ENCODE results near the gene GHR.

Gene GHR

GRCh38 chr5:42689391-42689790, 266.2 kb downstream of the GHR start:
- no peak overlapping the region for H3K27ac ChIP-seq (ENCODE audit: poor library complexity, severe bottlenecking)
- ATAC-seq (ENCODE audit: low read depth) (no peak), DNase-seq (ENCODE audit: low spot score) (no peak)
- H3K4me1 ChIP-seq (ENCODE audit: insufficient read depth, poor library complexity, severe bottlenecking), result no peaks in the 10 kb centered on the region
- no peaks in the 10 kb centered on the region for H3K9me3 ChIP-seq (ENCODE audit: severe bottlenecking)
- TF ChIP-seq CTCF (IDR thresholded peaks at IDR 0.05; ENCODE audit: poor library complexity, severe bottlenecking), result no peak
- no peaks in the 10 kb centered on the region for H3K27me3 ChIP-seq (ENCODE audit: insufficient read depth, poor library complexity, severe bottlenecking)
- H3K36me3 ChIP-seq (ENCODE audit: low read depth), result no peaks in the 10 kb centered on the region
- no peak overlapping the region for H3K4me3 ChIP-seq (ENCODE audit: severe bottlenecking)

GRCh38 chr5:42691413-42691937, 268.2 kb downstream of the GHR start:
- DNase-seq (ENCODE audit: low spot score) (no peak), ATAC-seq (ENCODE audit: low read depth) (peak; percentile 43)
- Histone ChIP-seq H3K27me3 (ENCODE audit: insufficient read depth, poor library complexity, severe bottlenecking) (no peaks in the 10 kb centered on the region), H3K27ac (ENCODE audit: poor library complexity, severe bottlenecking) (no peak overlapping the region), H3K9me3 (ENCODE audit: severe bottlenecking) (no peaks in the 10 kb centered on the region), H3K4me3 (ENCODE audit: severe bottlenecking) (no peak overlapping the region), H3K4me1 (ENCODE audit: insufficient read depth, poor library complexity, severe bottlenecking) (no peaks in the 10 kb centered on the region), H3K36me3 (ENCODE audit: low read depth) (no peaks in the 10 kb centered on the region)
- TF ChIP-seq CTCF (IDR thresholded peaks at IDR 0.05; ENCODE audit: poor library complexity, severe bottlenecking), result no peak

- Histone ChIP-seq H3K36me3 (ENCODE audit: low read depth) (no peaks in the 10 kb centered on the region), H3K27me3 (ENCODE audit: insufficient read depth, poor library complexity, severe bottlenecking) (no peaks in the 10 kb centered on the region), H3K4me3 (ENCODE audit: severe bottlenecking) (no peak overlapping the region), H3K9me3 (ENCODE audit: severe bottlenecking) (no peaks in the 10 kb centered on the region), H3K27ac (ENCODE audit: poor library complexity, severe bottlenecking) (no peak overlapping the region), H3K4me1 (ENCODE audit: insufficient read depth, poor library complexity, severe bottlenecking) (no peaks in the 10 kb centered on the region)
- ATAC-seq (ENCODE audit: low read depth) (no peak), DNase-seq (ENCODE audit: low spot score) (no peak)
- TF ChIP-seq CTCF (IDR thresholded peaks at IDR 0.05; ENCODE audit: poor library complexity, severe bottlenecking), result no peak
Measured at GRCh38 chr5:42701351-42702059, 278.3 kb downstream of the GHR start.

DNA sequence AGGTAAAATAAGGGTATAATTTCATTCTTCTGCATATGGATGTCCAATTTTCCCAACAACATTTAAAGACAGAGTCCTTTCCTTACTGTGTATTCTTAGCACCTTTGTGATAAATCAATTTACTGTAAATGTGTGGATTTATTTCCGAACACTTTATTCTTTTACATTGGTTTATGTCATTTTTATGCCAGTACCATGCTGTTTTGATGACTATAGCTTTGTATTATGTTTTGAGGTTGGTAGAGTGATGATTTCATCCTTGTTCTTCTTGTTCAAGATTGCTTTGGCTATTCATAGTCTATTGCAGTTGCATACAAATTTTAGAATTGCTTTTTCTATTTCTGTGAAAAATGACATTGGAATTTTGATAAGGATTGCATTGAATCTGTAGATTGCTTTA, 280.0 kb downstream of the GHR start:
- TF ChIP-seq CTCF (IDR thresholded peaks at IDR 0.05; ENCODE audit: poor library complexity, severe bottlenecking), result no peak
- DNase-seq (ENCODE audit: low spot score), result no peak
- Histone ChIP-seq H3K36me3 (ENCODE audit: low read depth) (no peaks in the 10 kb centered on the region), H3K9me3 (ENCODE audit: severe bottlenecking) (no peaks in the 10 kb centered on the region), H3K4me3 (ENCODE audit: severe bottlenecking) (no peak overlapping the region), H3K4me1 (ENCODE audit: insufficient read depth, poor library complexity, severe bottlenecking) (no peaks in the 10 kb centered on the region), H3K27ac (ENCODE audit: poor library complexity, severe bottlenecking) (no peak overlapping the region), H3K27me3 (ENCODE audit: insufficient read depth, poor library complexity, severe bottlenecking) (no peaks in the 10 kb centered on the region)
- ATAC-seq (ENCODE audit: low read depth), result no peak

- TF ChIP-seq CTCF (IDR thresholded peaks at IDR 0.05; ENCODE audit: poor library complexity, severe bottlenecking), result no peak
- no peak overlapping the region for H3K27ac ChIP-seq (ENCODE audit: poor library complexity, severe bottlenecking)
- DNase-seq (ENCODE audit: low spot score), result no peak
- no peak for ATAC-seq (ENCODE audit: low read depth)
- H3K4me1 ChIP-seq (ENCODE audit: insufficient read depth, poor library complexity, severe bottlenecking), result no peaks in the 10 kb centered on the region
- no peaks in the 10 kb centered on the region for H3K9me3 ChIP-seq (ENCODE audit: severe bottlenecking)
- no peak overlapping the region for H3K4me3 ChIP-seq (ENCODE audit: severe bottlenecking)
- H3K36me3 ChIP-seq (ENCODE audit: low read depth), result no peaks in the 10 kb centered on the region
- H3K27me3 ChIP-seq (ENCODE audit: insufficient read depth, poor library complexity, severe bottlenecking), result no peaks in the 10 kb centered on the region
Measured at GRCh38 chr5:42715785-42716184, 292.5 kb downstream of the GHR start.

Data from RWPE2 (cell line).